ENCODE measurements around the gene GGN. TPM values are rescaled to one million over a fixed set of nuclear protein-coding genes. Genes with fewer than 3 reads are reported as not detected.

The GGN gene
- total RNA-seq, 1 donor from 2014 or later = 1.8 TPM

DNA sequence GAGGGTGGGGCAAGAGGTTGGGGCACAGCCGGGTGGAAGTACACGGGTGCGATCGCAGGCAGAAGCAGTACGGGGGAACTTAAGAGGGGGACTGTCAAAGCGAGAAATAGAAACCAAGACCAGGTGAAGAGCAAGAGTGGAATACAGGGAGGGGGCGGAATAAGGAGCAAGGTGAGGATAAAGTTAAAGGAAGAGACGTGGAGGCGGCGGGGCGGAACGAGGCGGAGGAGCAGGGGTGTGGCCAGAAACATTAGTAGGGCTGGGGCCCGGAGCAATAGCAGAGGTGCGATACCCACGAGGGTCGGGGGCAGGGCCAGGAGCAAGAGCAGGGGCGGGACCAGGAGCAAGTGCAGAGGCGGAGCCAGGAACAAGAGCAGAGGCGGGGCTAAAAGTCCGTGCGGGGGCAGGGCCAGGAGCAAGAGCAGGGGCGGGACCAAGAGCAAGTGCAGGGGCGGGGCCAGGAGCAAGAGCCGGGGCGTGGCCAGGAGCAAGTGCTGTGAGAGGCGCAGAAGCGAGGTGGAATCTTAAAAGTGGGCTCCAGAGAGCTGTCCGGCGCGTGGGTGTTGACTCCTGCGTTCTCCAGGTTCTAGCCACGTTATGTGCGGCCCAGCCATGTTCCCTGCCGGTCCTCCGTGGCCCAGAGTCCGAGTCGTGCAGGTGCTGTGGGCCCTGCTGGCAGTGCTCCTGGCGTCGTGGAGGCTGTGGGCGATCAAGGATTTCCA, 51.0 kb downstream of the GGN start:
- TF ChIP-seq, protein P1, sequence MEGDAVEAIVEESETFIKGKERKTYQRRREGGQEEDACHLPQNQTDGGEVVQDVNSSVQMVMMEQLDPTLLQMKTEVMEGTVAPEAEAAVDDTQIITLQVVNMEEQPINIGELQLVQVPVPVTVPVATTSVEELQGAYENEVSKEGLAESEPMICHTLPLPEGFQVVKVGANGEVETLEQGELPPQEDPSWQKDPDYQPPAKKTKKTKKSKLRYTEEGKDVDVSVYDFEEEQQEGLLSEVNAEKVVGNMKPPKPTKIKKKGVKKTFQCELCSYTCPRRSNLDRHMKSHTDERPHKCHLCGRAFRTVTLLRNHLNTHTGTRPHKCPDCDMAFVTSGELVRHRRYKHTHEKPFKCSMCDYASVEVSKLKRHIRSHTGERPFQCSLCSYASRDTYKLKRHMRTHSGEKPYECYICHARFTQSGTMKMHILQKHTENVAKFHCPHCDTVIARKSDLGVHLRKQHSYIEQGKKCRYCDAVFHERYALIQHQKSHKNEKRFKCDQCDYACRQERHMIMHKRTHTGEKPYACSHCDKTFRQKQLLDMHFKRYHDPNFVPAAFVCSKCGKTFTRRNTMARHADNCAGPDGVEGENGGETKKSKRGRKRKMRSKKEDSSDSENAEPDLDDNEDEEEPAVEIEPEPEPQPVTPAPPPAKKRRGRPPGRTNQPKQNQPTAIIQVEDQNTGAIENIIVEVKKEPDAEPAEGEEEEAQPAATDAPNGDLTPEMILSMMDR (conservative IDR thresholded peaks at IDR 0.05; ENCODE audit: low read depth, low read length) = no peak
- DNase-seq (ENCODE audit: low read depth) = peak; percentile 67
- H3K4me3 ChIP-seq (ENCODE audit: low read depth, low read length) = peak overlapping the region; percentile 79

DNA sequence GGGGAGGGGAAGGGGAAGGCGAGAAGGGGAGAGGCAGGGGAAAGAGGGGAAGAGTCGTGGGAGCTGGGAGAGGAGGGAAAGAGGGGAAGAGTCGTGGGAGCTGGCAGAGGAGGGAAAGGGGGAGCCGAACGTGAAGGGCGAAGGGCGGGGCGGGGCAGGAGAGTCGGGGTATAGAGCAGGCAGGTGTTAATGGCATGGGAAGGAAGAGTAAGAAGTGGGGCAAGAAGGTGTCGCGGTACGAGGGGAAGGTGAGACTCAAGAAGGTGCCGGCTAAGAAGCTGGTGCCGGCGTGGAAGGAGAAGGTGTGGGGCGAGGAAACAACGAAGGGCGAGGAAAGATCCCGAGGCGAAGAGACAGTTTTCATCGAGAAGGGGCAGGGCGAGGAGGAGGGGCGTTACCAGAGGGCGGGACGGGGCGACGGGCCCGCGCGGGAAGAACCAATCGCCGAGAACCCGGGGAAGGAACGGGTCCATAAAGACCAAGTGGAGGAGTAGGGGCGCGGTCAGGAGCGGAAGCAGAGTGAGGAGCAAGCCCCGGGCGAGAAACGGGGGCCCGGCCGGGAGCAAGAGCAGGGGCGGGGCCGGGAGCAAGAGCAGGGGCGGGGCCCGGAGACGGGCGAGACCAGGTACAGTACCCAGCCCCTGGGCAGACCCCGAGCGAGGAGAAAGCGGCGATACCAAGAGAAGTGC, 51.7 kb downstream of the GGN start:
- H3K4me3 ChIP-seq (ENCODE audit: low read depth, low read length) = peak overlapping the region; percentile 79
- DNase-seq (ENCODE audit: low read depth) = no peak
- TF ChIP-seq, protein P1 (conservative IDR thresholded peaks at IDR 0.05; ENCODE audit: low read depth, low read length) = no peak

Other genes starting within 250 kb of the GGN start
- gene DPF1, start 163.8 kb downstream of the GGN start, total RNA-seq = 1.3 and 2.6 TPM in 2 replicates
- 13.4 and 14.3 TPM in 2 replicates for gene PPP1R14A, start 131.7 kb downstream of the GGN start, total RNA-seq
- gene SPINT2, start 123.5 kb downstream of the GGN start, total RNA-seq = 539 and 548 TPM in 2 replicates
- gene C19orf33, start 83.8 kb downstream of the GGN start, total RNA-seq = 267 and 305 TPM in 2 replicates
- 72.2 and 90.6 TPM in 2 replicates for gene YIF1B, start 72.1 kb downstream of the GGN start, total RNA-seq
- 3.8 and 3.9 TPM in 2 replicates for gene KCNK6, start 68.2 kb downstream of the GGN start, total RNA-seq
- 0.51 and 1.2 TPM in 2 replicates for gene CATSPERG, start 52.2 kb downstream of the GGN start, total RNA-seq
- gene PSMD8, start 13.5 kb downstream of the GGN start, total RNA-seq = 227 and 369 TPM in 2 replicates
- 2.8 and 5.2 TPM in 2 replicates for gene SPRED3, start 663 bp upstream of the GGN start, total RNA-seq
- gene FAM98C, start 15.1 kb upstream of the GGN start, total RNA-seq = 13.2 and 37.1 TPM in 2 replicates
- not detected in 2 replicates for gene RASGRP4, start 38.2 kb upstream of the GGN start, total RNA-seq
- 0.12 TPM in 1 of 2 replicates, not detected in the other for gene RYR1, start 45.7 kb upstream of the GGN start, total RNA-seq
- gene MAP4K1, start 229.9 kb upstream of the GGN start, total RNA-seq = 0.43 and 3.1 TPM in 2 replicates
- 548 and 564 TPM in 2 replicates for gene EIF3K, start 231.2 kb upstream of the GGN start, total RNA-seq